ENCODE results near the gene EXOSC7.

The EXOSC7 gene

DNA sequence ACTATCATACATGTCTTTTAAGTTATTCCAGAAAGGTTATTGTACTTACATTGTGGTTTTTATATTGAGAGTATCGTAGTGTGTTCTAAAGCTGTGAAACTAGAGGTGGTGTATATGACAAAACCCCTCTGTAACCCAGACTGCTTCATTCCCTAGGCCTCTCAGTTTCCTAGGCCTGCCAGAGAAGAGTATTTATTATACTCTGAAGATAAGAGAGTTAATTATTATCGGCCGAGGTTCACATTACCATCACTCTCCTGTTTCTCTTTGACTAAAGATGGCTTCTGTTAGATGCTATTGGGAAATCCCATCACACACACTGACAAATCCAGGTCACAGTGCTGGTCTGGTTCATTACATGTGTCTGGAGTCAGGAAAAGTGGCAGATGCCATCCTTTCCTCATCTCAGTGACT lies 20.5 kb downstream of the EXOSC7 start:
- Histone ChIP-seq H3K4me3 (ENCODE audit: low read length) (no peak overlapping the region), H3K36me3 (ENCODE audit: control insufficient read depth, low read depth, low read length) (peaks cover 68% of the 10 kb centered on the region), H3K9ac (ENCODE audit: low read length) (no peak overlapping the region)

DNA sequence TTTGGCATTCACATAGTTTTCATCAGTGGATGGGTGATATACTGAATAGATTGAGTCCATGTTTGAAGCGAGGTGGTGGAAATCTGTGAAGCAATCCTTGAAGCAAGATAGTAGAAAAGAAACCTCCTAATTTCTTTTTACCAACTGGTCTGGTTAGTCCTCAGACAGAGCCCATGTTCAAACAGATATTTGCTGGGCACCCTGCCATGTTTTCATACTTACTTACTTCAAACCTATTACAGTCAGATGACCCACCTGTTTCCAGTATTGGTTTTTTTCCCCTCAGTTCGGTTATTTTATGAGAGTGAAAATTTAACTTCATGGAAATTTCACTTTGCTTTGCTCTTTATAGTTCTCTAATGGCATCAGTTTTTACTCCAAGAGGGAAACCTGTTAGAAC lies 23.7 kb downstream of the EXOSC7 start:
- peaks cover 5% of the 10 kb centered on the region for H3K9me3 ChIP-seq (ENCODE audit: control insufficient read depth, low read depth, low read length)
- H3K9ac ChIP-seq (ENCODE audit: low read length): no peak overlapping the region
- no peaks in the 10 kb centered on the region for H3K4me1 ChIP-seq (ENCODE audit: control insufficient read depth, low read depth, low read length)
- no peaks in the 10 kb centered on the region for H3K27me3 ChIP-seq (ENCODE audit: control insufficient read depth, insufficient read depth, low read length)
- peaks cover 82% of the 10 kb centered on the region for H3K36me3 ChIP-seq (ENCODE audit: control insufficient read depth, low read depth, low read length)
- no peak overlapping the region for H3K4me3 ChIP-seq (ENCODE audit: low read length)
- no peak overlapping the region for H3K27ac ChIP-seq (ENCODE audit: low read length)

More for the DNA sequence above, 20.5 kb downstream of the EXOSC7 start:
- peaks cover 18% of the 10 kb centered on the region for H3K4me1 ChIP-seq (ENCODE audit: control insufficient read depth, low read depth, low read length)
- no peaks in the 10 kb centered on the region for H3K27me3 ChIP-seq (ENCODE audit: control insufficient read depth, insufficient read depth, low read length)
- H3K27ac ChIP-seq (ENCODE audit: low read length): no peak overlapping the region
- no peaks in the 10 kb centered on the region for H3K9me3 ChIP-seq (ENCODE audit: control insufficient read depth, low read depth, low read length)

DNA sequence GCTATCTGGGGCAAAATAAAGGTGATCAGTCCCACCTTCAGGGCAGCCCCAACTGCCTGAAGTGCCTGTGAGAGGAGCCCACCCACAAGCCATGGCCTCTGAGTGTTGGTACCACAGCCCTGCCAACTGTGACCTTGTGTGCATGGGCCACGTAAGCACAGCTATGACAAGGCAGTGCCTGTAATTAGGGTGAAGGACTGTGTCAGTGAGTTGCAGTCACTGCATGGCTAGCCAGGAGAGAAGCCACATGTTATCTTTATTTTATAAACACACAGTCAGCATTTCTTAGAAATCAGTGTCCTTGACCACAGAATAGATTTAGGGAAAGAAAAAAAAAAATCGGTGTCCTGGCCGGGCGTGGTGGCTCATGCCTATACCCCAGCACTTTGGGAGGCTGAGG lies 24.8 kb downstream of the EXOSC7 start:
- no peak overlapping the region for H3K9ac ChIP-seq (ENCODE audit: low read length)
- H3K27ac ChIP-seq (ENCODE audit: low read length): no peak overlapping the region
- no peak overlapping the region for H3K4me3 ChIP-seq (ENCODE audit: low read length)
- peaks cover 85% of the 10 kb centered on the region for H3K36me3 ChIP-seq (ENCODE audit: control insufficient read depth, low read depth, low read length)
- H3K9me3 ChIP-seq (ENCODE audit: control insufficient read depth, low read depth, low read length): peaks cover 5% of the 10 kb centered on the region
- no peaks in the 10 kb centered on the region for H3K27me3 ChIP-seq (ENCODE audit: control insufficient read depth, insufficient read depth, low read length)
- no peaks in the 10 kb centered on the region for H3K4me1 ChIP-seq (ENCODE audit: control insufficient read depth, low read depth, low read length)

DNA sequence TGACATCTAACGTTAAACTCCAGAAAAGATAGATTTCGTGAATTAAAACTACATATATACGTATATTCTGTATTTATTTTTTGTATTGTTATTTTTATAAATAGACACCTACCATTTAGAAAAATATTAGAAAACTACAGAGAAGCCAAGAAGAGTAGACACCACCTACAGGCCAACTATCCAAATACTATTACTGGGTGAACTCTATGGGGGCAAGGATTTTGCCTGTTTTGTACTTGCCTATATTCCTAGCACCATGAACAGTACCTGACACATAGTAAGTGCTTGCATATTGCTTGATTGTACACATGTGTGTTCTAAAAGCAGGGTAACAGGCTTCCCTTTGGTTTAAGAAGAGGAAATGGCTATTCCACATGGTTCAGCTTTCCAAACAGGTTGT lies 25.7 kb downstream of the EXOSC7 start:
- H3K27ac ChIP-seq (ENCODE audit: low read length): no peak overlapping the region
- H3K9me3 ChIP-seq (ENCODE audit: control insufficient read depth, low read depth, low read length): peaks cover 5% of the 10 kb centered on the region
- H3K27me3 ChIP-seq (ENCODE audit: control insufficient read depth, insufficient read depth, low read length): no peaks in the 10 kb centered on the region
- H3K9ac ChIP-seq (ENCODE audit: low read length): no peak overlapping the region
- H3K4me1 ChIP-seq (ENCODE audit: control insufficient read depth, low read depth, low read length): no peaks in the 10 kb centered on the region
- no peak overlapping the region for H3K4me3 ChIP-seq (ENCODE audit: low read length)
- H3K36me3 ChIP-seq (ENCODE audit: control insufficient read depth, low read depth, low read length): peaks cover 76% of the 10 kb centered on the region

DNA sequence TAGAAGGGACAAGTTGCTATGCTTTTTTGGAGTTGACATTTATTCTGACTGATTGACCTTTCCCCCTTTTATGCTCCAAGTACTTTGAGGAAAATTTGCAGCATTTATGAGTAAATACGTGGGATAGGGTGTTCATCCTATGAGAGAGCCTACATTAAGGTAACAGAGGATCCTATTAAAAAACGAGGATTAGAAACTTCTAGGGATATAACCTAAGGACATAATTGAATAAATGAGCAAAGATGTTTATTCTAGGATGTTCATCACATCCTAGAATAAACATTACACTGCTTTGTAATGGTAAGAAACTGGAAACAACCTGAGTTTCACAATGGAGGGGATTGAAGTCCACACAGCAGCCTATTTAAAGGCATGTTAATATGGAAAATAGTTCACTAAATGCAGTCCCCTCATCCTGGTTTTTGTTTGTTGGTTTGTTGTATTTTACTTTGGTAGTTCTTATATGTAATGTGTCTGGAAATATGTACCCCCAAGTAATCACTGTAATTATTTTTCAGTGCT lies 26.2 kb downstream of the EXOSC7 start:
- H3K27ac ChIP-seq (ENCODE audit: low read length): no peak overlapping the region
- no peak overlapping the region for H3K4me3 ChIP-seq (ENCODE audit: low read length)
- no peak overlapping the region for H3K9ac ChIP-seq (ENCODE audit: low read length)
- H3K4me1 ChIP-seq (ENCODE audit: control insufficient read depth, low read depth, low read length): no peaks in the 10 kb centered on the region
- H3K9me3 ChIP-seq (ENCODE audit: control insufficient read depth, low read depth, low read length): peaks cover 5% of the 10 kb centered on the region
- no peaks in the 10 kb centered on the region for H3K27me3 ChIP-seq (ENCODE audit: control insufficient read depth, insufficient read depth, low read length)
- peaks cover 74% of the 10 kb centered on the region for H3K36me3 ChIP-seq (ENCODE audit: control insufficient read depth, low read depth, low read length)

- Histone ChIP-seq H3K27ac (ENCODE audit: low read length) (no peak overlapping the region), H3K9me3 (ENCODE audit: control insufficient read depth, low read depth, low read length) (peaks cover 5% of the 10 kb centered on the region), H3K9ac (ENCODE audit: low read length) (no peak overlapping the region), H3K4me1 (ENCODE audit: control insufficient read depth, low read depth, low read length) (no peaks in the 10 kb centered on the region), H3K4me3 (ENCODE audit: low read length) (no peak overlapping the region), H3K36me3 (ENCODE audit: control insufficient read depth, low read depth, low read length) (peaks cover 73% of the 10 kb centered on the region), H3K27me3 (ENCODE audit: control insufficient read depth, insufficient read depth, low read length) (no peaks in the 10 kb centered on the region)
These were observed 26.7 kb downstream of the EXOSC7 start for GRCh38 chr3:45002720-45003119.

- no peaks in the 10 kb centered on the region for H3K27me3 ChIP-seq (ENCODE audit: control insufficient read depth, insufficient read depth, low read length)
- no peak overlapping the region for H3K4me3 ChIP-seq (ENCODE audit: low read length)
- H3K9me3 ChIP-seq (ENCODE audit: control insufficient read depth, low read depth, low read length): peaks cover 5% of the 10 kb centered on the region
- H3K36me3 ChIP-seq (ENCODE audit: control insufficient read depth, low read depth, low read length): peaks cover 72% of the 10 kb centered on the region
- no peaks in the 10 kb centered on the region for H3K4me1 ChIP-seq (ENCODE audit: control insufficient read depth, low read depth, low read length)
- no peak overlapping the region for H3K9ac ChIP-seq (ENCODE audit: low read length)
- no peak overlapping the region for H3K27ac ChIP-seq (ENCODE audit: low read length)
These were observed 27.4 kb downstream of the EXOSC7 start for GRCh38 chr3:45003406-45003805.

DNA sequence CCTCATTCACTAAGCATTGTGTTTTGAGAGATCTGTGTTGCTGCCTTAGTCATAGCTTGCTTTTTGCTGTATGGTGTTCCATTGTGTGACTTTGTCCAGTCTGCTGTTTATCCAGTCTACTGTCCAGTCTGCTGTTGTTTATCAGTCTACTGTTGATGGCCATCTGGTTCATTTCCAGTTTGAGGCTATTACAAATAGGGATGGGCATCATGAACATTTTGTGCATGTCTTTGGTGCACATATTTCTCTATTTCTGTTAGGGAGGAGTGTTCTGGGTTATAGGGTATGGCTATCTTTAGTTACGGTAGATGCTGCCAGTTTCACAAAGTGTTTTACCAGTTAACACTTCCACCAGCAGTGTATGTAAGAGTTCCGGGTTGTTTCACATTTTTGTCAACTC lies 27.8 kb downstream of the EXOSC7 start:
- no peaks in the 10 kb centered on the region for H3K27me3 ChIP-seq (ENCODE audit: control insufficient read depth, insufficient read depth, low read length)
- no peak overlapping the region for H3K27ac ChIP-seq (ENCODE audit: low read length)
- H3K36me3 ChIP-seq (ENCODE audit: control insufficient read depth, low read depth, low read length): peaks cover 69% of the 10 kb centered on the region
- H3K9me3 ChIP-seq (ENCODE audit: control insufficient read depth, low read depth, low read length): peaks cover 5% of the 10 kb centered on the region
- no peak overlapping the region for H3K9ac ChIP-seq (ENCODE audit: low read length)
- H3K4me1 ChIP-seq (ENCODE audit: control insufficient read depth, low read depth, low read length): no peaks in the 10 kb centered on the region
- H3K4me3 ChIP-seq (ENCODE audit: low read length): no peak overlapping the region

DNA sequence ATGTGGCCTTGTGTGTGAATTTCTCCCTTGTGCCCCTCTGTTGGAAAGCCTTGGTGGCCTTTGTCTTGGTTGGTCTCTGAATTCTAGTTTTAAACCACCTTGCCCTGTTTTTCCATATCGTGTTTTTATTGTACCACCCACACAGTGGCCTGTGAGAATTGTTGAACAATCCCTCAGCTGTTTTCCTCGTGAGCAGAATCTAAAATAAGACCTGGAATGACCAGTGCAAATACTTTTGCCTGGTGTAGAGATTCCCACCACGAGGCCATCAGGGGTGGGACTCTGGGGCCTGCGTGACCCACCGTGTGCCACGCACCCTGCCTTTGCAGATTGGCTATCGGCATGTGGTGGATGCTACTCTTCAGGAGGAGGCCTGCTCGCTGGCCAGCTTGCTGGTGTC lies 31.0 kb downstream of the EXOSC7 start:
- Histone ChIP-seq H3K9me3 (ENCODE audit: control insufficient read depth, low read depth, low read length) (peaks cover 5% of the 10 kb centered on the region), H3K36me3 (ENCODE audit: control insufficient read depth, low read depth, low read length) (peaks cover 58% of the 10 kb centered on the region), H3K27me3 (ENCODE audit: control insufficient read depth, insufficient read depth, low read length) (no peaks in the 10 kb centered on the region), H3K4me3 (ENCODE audit: low read length) (no peak overlapping the region), H3K9ac (ENCODE audit: low read length) (no peak overlapping the region), H3K27ac (ENCODE audit: low read length) (no peak overlapping the region), H3K4me1 (ENCODE audit: control insufficient read depth, low read depth, low read length) (no peaks in the 10 kb centered on the region)

DNA sequence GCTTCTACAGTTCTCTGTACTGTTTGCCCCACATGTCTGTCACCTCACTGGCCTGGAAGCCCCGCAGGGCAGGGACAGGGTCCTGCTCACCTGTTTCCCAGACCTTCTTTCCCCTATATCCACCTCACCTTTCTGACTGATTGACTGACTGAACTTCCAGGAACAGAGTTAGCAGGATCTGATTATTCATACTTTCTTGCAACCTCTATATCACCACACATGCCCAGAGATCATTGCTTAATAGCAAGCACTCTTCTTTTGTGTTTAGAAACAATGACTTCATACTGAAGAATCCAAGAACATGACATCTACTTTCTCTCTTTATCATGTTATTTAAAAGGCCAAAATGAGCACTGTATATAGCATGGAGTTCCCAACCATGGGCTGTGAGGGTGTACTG lies 32.1 kb downstream of the EXOSC7 start:
- H3K36me3 ChIP-seq (ENCODE audit: control insufficient read depth, low read depth, low read length): peaks cover 58% of the 10 kb centered on the region
- H3K27ac ChIP-seq (ENCODE audit: low read length): no peak overlapping the region
- H3K9me3 ChIP-seq (ENCODE audit: control insufficient read depth, low read depth, low read length): peaks cover 5% of the 10 kb centered on the region
- no peaks in the 10 kb centered on the region for H3K4me1 ChIP-seq (ENCODE audit: control insufficient read depth, low read depth, low read length)
- H3K4me3 ChIP-seq (ENCODE audit: low read length): no peak overlapping the region
- H3K27me3 ChIP-seq (ENCODE audit: control insufficient read depth, insufficient read depth, low read length): no peaks in the 10 kb centered on the region
- H3K9ac ChIP-seq (ENCODE audit: low read length): no peak overlapping the region

GRCh38 chr3:45009868-45010267 lies 33.8 kb downstream of the EXOSC7 start:
- Histone ChIP-seq H3K9ac (ENCODE audit: low read length) (no peak overlapping the region), H3K27me3 (ENCODE audit: control insufficient read depth, insufficient read depth, low read length) (no peaks in the 10 kb centered on the region), H3K4me3 (ENCODE audit: low read length) (no peak overlapping the region), H3K36me3 (ENCODE audit: control insufficient read depth, low read depth, low read length) (peaks cover 50% of the 10 kb centered on the region), H3K4me1 (ENCODE audit: control insufficient read depth, low read depth, low read length) (no peaks in the 10 kb centered on the region), H3K27ac (ENCODE audit: low read length) (no peak overlapping the region), H3K9me3 (ENCODE audit: control insufficient read depth, low read depth, low read length) (no peaks in the 10 kb centered on the region)

- H3K27ac ChIP-seq (ENCODE audit: low read length): no peak overlapping the region
- peaks cover 41% of the 10 kb centered on the region for H3K36me3 ChIP-seq (ENCODE audit: control insufficient read depth, low read depth, low read length)
- H3K4me3 ChIP-seq (ENCODE audit: low read length): no peak overlapping the region
- H3K9me3 ChIP-seq (ENCODE audit: control insufficient read depth, low read depth, low read length): no peaks in the 10 kb centered on the region
- H3K4me1 ChIP-seq (ENCODE audit: control insufficient read depth, low read depth, low read length): no peaks in the 10 kb centered on the region
- H3K27me3 ChIP-seq (ENCODE audit: control insufficient read depth, insufficient read depth, low read length): no peaks in the 10 kb centered on the region
- no peak overlapping the region for H3K9ac ChIP-seq (ENCODE audit: low read length)
These were observed 34.8 kb downstream of the EXOSC7 start for GRCh38 chr3:45010811-45011333.

All from iPS-18a (cell line).